Keratinocyte (primary cell): ENCODE measurements around the gene KANSL1. TPM values are rescaled to one million over a fixed set of nuclear protein-coding genes. Genes with fewer than 3 reads are reported as not detected.

Experiments
- DNase-seq: peaks from one replicate; pipeline ENCODE4 v3.0.0-alpha.2; 2011; ENCODE audit warnings: low read depth, missing footprints, low spot score
- FAIRE-seq: peaks from 2 replicates; lab custom pipeline; 2011; peaks lifted over from hg19 to GRCh38; lab: Jason Lieb, UNC
- H2AFZ ChIP-seq: 2 replicates; pipeline ENCODE4 v1.6.0; 2012; ENCODE audit warnings: low read length, control low read depth, inconsistent platforms; ENCODE audit not compliant: control insufficient read depth
- H3K27ac ChIP-seq: 2 replicates; pipeline ENCODE4 v1.5.1; 2011; ENCODE audit warnings: low read length; ENCODE audit not compliant: control insufficient read depth, insufficient read depth
- H3K27me3 ChIP-seq: 3 replicates; pipeline ENCODE4 v1.6.0; 2011; ENCODE audit warnings: low read length; ENCODE audit not compliant: control insufficient read depth, insufficient read depth; ENCODE audit errors: extremely low read depth
- H3K36me3 ChIP-seq, 2 experiments: 2 replicates in 1 of 2; 3 replicates in 1 of 2; pipeline ENCODE4 v1.5.1; 2011; ENCODE audit warnings: low read length in 2 of 2, mild to moderate bottlenecking in 1 of 2; ENCODE audit not compliant: control insufficient read depth in 2 of 2, insufficient read depth in 2 of 2; ENCODE audit errors: extremely low read depth in 1 of 2
- H3K4me1 ChIP-seq: 3 replicates; pipeline ENCODE4 v1.5.1; 2011; ENCODE audit warnings: low read length; ENCODE audit not compliant: control insufficient read depth, insufficient read depth; ENCODE audit errors: extremely low read depth
- H3K4me2 ChIP-seq: 3 replicates; pipeline ENCODE4 v1.6.0; 2011; ENCODE audit warnings: low read depth, low read length; ENCODE audit not compliant: control insufficient read depth, insufficient read depth; ENCODE audit errors: extremely low read depth
- H3K4me3 ChIP-seq, 3 experiments: fragments of 200-600 bp in 1 of 3; sonication (generic) in 1 of 3; 2 replicates in 2 of 3; 3 replicates in 1 of 3; pipeline ENCODE4 v1.5.1; 2011 to 2016; ENCODE audit warnings: low read length in 3 of 3, mild to moderate bottlenecking in 3 of 3, control low read depth in 2 of 3, inconsistent platforms in 1 of 3, low read depth in 1 of 3, mixed read lengths in 1 of 3, mixed run types in 1 of 3, moderate library complexity in 1 of 3; ENCODE audit not compliant: control insufficient read depth in 2 of 3, insufficient read depth in 2 of 3; ENCODE audit errors: extremely low read depth in 1 of 3
- H3K79me2 ChIP-seq: 2 replicates; pipeline ENCODE4 v1.6.0; 2012; ENCODE audit warnings: low read length; ENCODE audit not compliant: control insufficient read depth, insufficient read depth
- H3K9ac ChIP-seq: 3 replicates; pipeline ENCODE4 v1.6.0; 2011; ENCODE audit warnings: low read length; ENCODE audit not compliant: control insufficient read depth, insufficient read depth; ENCODE audit errors: extremely low read depth
- H3K9me1 ChIP-seq: 3 replicates; pipeline ENCODE4 v1.6.0; 2011; ENCODE audit warnings: low read length; ENCODE audit not compliant: control insufficient read depth, insufficient read depth; ENCODE audit errors: extremely low read depth
- H3K9me3 ChIP-seq: 2 replicates; pipeline ENCODE4 v1.5.1; 2012; ENCODE audit warnings: low read depth, low read length; ENCODE audit not compliant: control insufficient read depth
- H4K20me1 ChIP-seq: 3 replicates; pipeline ENCODE4 v1.6.0; 2011; ENCODE audit warnings: low read length; ENCODE audit not compliant: control insufficient read depth, insufficient read depth; ENCODE audit errors: extremely low read depth
- EZH2 ChIP-seq: IDR thresholded peaks from one replicate; pipeline ENCODE4 v1.6.1; 2012; ENCODE audit warnings: inconsistent platforms, mild to moderate bottlenecking, low read length, moderate library complexity
- dilution Hi-C: fragments of 300-500 bp; cut with MboI; formaldehyde crosslinking; loops from one replicate; pipeline ENCODE4 v1.7.0; 2020; ENCODE audit warnings: low sequenced_read_pairs; ENCODE audit not compliant: extremely low pct_ligation_motif_present
- polyA plus RNA-seq, 5 experiments: library from polyadenylated mRNA; depleted of rRNA in 3 of 5; stranded (reverse) in 3 of 5; stranded (forward) in 1 of 5; unstranded in 1 of 5; fragments of >200 nt; gene quantifications; 1 replicate in 1 of 5; 2 replicates in 3 of 5; 3 replicates in 1 of 5; pipeline versions ENCODE4 v1.2.1 to v1.2.3, GENCODE V29; 2011 to 2012; ENCODE audit warnings: missing spikeins in 2 of 5, low read depth in 1 of 5, low replicate concordance in 1 of 5
- TF ChIP-seq, protein P1 (sequence below), 3 experiments: IDR thresholded peaks in 1 of 3; conservative IDR thresholded peaks in 1 of 3; optimal IDR thresholded peaks in 1 of 3; 2 replicates in 2 of 3; 3 replicates in 1 of 3; pipeline versions ENCODE3 to v1.5.1; 2011; ENCODE audit warnings: low read length in 3 of 3, mild to moderate bottlenecking in 3 of 3, moderate library complexity in 2 of 3, control low read depth in 1 of 3, inconsistent platforms in 1 of 3; ENCODE audit not compliant: insufficient read depth in 2 of 3; ENCODE audit errors: extremely low read depth in 1 of 3

Gene KANSL1
- polyA plus RNA-seq, 1 donor (not counting 4 experiments of a cell fraction or from before 2014, with no cell fraction given), result 17.6 TPM

GRCh38 chr17:46150216-46150963 lies 42.8 kb downstream of the KANSL1 start:
- Histone ChIP-seq H3K9me1 (peaks cover 5% of the 10 kb centered on the region), H3K4me2 (no peak overlapping the region), H2AFZ (no peak overlapping the region), H3K9ac (no peak overlapping the region), H3K27ac (no peak overlapping the region), H3K9me3 (no peaks in the 10 kb centered on the region), H3K79me2 (peaks cover 93% of the 10 kb centered on the region), H4K20me1 (peaks cover 30% of the 10 kb centered on the region), H3K4me1 (peaks cover 11% of the 10 kb centered on the region), H3K27me3 (no peaks in the 10 kb centered on the region), H3K4me3 (no peak overlapping the region), H3K36me3 (no peaks in the 10 kb centered on the region)
- no peak for DNase-seq
- dilution Hi-C loops, result no loop called here
- no peak for FAIRE-seq
- TF ChIP-seq, protein P1, sequence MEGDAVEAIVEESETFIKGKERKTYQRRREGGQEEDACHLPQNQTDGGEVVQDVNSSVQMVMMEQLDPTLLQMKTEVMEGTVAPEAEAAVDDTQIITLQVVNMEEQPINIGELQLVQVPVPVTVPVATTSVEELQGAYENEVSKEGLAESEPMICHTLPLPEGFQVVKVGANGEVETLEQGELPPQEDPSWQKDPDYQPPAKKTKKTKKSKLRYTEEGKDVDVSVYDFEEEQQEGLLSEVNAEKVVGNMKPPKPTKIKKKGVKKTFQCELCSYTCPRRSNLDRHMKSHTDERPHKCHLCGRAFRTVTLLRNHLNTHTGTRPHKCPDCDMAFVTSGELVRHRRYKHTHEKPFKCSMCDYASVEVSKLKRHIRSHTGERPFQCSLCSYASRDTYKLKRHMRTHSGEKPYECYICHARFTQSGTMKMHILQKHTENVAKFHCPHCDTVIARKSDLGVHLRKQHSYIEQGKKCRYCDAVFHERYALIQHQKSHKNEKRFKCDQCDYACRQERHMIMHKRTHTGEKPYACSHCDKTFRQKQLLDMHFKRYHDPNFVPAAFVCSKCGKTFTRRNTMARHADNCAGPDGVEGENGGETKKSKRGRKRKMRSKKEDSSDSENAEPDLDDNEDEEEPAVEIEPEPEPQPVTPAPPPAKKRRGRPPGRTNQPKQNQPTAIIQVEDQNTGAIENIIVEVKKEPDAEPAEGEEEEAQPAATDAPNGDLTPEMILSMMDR (optimal IDR thresholded peaks at IDR 0.05 in 1 of 3, IDR thresholded peaks at IDR 0.05 in 1 of 3, conservative IDR thresholded peaks at IDR 0.05 in 1 of 3; ENCODE audit: extremely low read depth in 1 of 3, insufficient read depth in 2 of 3, low read length in 3 of 3), result no peak
- TF ChIP-seq EZH2, result no peak

DNA sequence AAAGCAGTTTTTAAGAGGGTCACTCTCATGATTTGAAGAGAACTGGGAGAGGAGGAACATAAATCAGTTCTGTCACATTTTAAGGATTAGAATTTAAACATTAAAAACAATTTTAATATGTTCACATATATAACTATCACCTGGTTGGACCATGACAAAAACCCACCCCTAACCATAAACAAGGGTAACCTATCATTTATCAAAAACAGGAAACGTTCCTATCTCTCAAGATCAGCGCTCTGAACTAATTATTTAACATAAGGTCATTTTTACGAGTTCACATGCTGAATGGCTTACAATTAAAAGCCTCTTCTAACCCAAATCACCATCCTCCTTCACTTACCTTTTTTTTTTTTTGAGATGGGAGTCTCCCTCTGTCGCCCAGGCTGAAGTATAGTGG lies 45.0 kb downstream of the KANSL1 start:
- H3K4me1 ChIP-seq, result no peaks in the 10 kb centered on the region
- dilution Hi-C loops, result no loop called here
- FAIRE-seq (no peak), DNase-seq (no peak)
- H3K36me3 ChIP-seq, result no peaks in the 10 kb centered on the region
- no peak overlapping the region for H3K4me2 ChIP-seq
- H3K9me3 ChIP-seq, result no peaks in the 10 kb centered on the region
- TF ChIP-seq EZH2, result no peak
- TF ChIP-seq, protein P1 (optimal IDR thresholded peaks at IDR 0.05 in 1 of 3, IDR thresholded peaks at IDR 0.05 in 1 of 3, conservative IDR thresholded peaks at IDR 0.05 in 1 of 3; ENCODE audit: extremely low read depth in 1 of 3, insufficient read depth in 2 of 3, low read length in 3 of 3), result no peak
- peaks cover 23% of the 10 kb centered on the region for H4K20me1 ChIP-seq
- peaks cover 2% of the 10 kb centered on the region for H3K9me1 ChIP-seq
- H3K27me3 ChIP-seq, result no peaks in the 10 kb centered on the region
- H3K27ac ChIP-seq, result no peak overlapping the region
- no peak overlapping the region for H3K4me3 ChIP-seq
- peaks cover 89% of the 10 kb centered on the region for H3K79me2 ChIP-seq
- no peak overlapping the region for H3K9ac ChIP-seq
- no peak overlapping the region for H2AFZ ChIP-seq
